KMS-11 (cell line): ENCODE data around the gene RFX8.

Experiments
- H2AFZ ChIP-seq: fragments of 200-600 bp; sonication (generic); 2 replicates; pipeline ENCODE4 v1.6.1; 2016; ENCODE audit warnings: antibody characterized with exemption, mixed run types, low read depth
- H3K27ac ChIP-seq: fragments of 200-600 bp; sonication (generic); 2 replicates; pipeline ENCODE4 v1.6.1; 2016; ENCODE audit warnings: mild to moderate bottlenecking, mixed run types
- H3K27me3 ChIP-seq: fragments of 200-600 bp; sonication (generic); 2 replicates; pipeline ENCODE4 v1.6.1; 2017; ENCODE audit warnings: mild to moderate bottlenecking, low read depth, mixed run types, moderate library complexity; ENCODE audit not compliant: insufficient read depth
- H3K36me3 ChIP-seq: fragments of 200-600 bp; sonication (generic); 2 replicates; pipeline ENCODE4 v1.6.1; 2017; ENCODE audit warnings: mild to moderate bottlenecking, mixed run types; ENCODE audit not compliant: insufficient read depth
- H3K4me1 ChIP-seq: fragments of 200-600 bp; sonication (generic); 2 replicates; pipeline ENCODE4 v1.6.1; 2016; ENCODE audit warnings: mild to moderate bottlenecking, low read depth, mixed run types; ENCODE audit not compliant: poor library complexity, severe bottlenecking
- H3K4me2 ChIP-seq: fragments of 200-600 bp; sonication (generic); 2 replicates; pipeline ENCODE4 v1.7.0; 2016; ENCODE audit warnings: mild to moderate bottlenecking, mixed run types
- H3K4me3 ChIP-seq: fragments of 200-600 bp; sonication (generic); IDR thresholded peaks from 2 replicates; pipeline ENCODE4 v1.6.1; 2017; ENCODE audit warnings: low read depth, low read length, mixed read lengths; ENCODE audit not compliant: insufficient read depth
- H3K79me2 ChIP-seq: fragments of 200-600 bp; sonication (generic); 2 replicates; pipeline ENCODE4 v1.6.1; 2016; ENCODE audit warnings: low read depth, mixed run types; ENCODE audit not compliant: insufficient read depth
- H3K9ac ChIP-seq: fragments of 200-600 bp; sonication (generic); 2 replicates; pipeline ENCODE4 v1.6.1; 2016; ENCODE audit warnings: mild to moderate bottlenecking, mixed run types
- H4K20me1 ChIP-seq: fragments of 200-600 bp; sonication (generic); 2 replicates; pipeline ENCODE4 v1.6.1; 2016; ENCODE audit warnings: mild to moderate bottlenecking, mixed run types; ENCODE audit not compliant: insufficient read depth
- CTCF ChIP-seq: fragments of 200-600 bp; sonication (generic); conservative IDR thresholded peaks from 2 replicates; pipeline ENCODE4 v1.6.1; 2017; ENCODE audit warnings: low read depth, mild to moderate bottlenecking, antibody characterized with exemption, low read length, moderate library complexity, mixed read lengths

Gene RFX8

GRCh38 chr2:101362777-101363176 is 112.1 kb downstream of the RFX8 start:
- Histone ChIP-seq H3K27me3 (no peaks in the 10 kb centered on the region), H3K79me2 (no peaks in the 10 kb centered on the region), H3K4me1 (no peaks in the 10 kb centered on the region), H3K4me3 (no peak overlapping the region), H2AFZ (no peak overlapping the region), H4K20me1 (no peaks in the 10 kb centered on the region), H3K9ac (no peak overlapping the region), H3K27ac (no peak overlapping the region), H3K36me3 (no peaks in the 10 kb centered on the region), H3K4me2 (no peak overlapping the region)
- TF ChIP-seq CTCF = no peak

GRCh38 chr2:101362316-101362715 is 112.6 kb downstream of the RFX8 start:
- H3K4me2 ChIP-seq = no peak overlapping the region
- H2AFZ ChIP-seq = no peak overlapping the region
- no peak for TF ChIP-seq CTCF

GRCh38 chr2:101361522-101361921 is 113.4 kb downstream of the RFX8 start:
- Histone ChIP-seq H3K36me3 (no peaks in the 10 kb centered on the region), H3K79me2 (no peaks in the 10 kb centered on the region), H2AFZ (no peak overlapping the region), H3K9ac (no peak overlapping the region), H3K4me1 (no peaks in the 10 kb centered on the region), H3K27me3 (no peaks in the 10 kb centered on the region), H3K4me3 (no peak overlapping the region), H4K20me1 (no peaks in the 10 kb centered on the region), H3K27ac (no peak overlapping the region), H3K4me2 (no peak overlapping the region)
- TF ChIP-seq CTCF = no peak

More at GRCh38 chr2:101362316-101362715, 112.6 kb downstream of the RFX8 start:
- no peaks in the 10 kb centered on the region for H3K4me1 ChIP-seq
- H3K9ac ChIP-seq = no peak overlapping the region
- H3K79me2 ChIP-seq = no peaks in the 10 kb centered on the region
- no peak overlapping the region for H3K27ac ChIP-seq
- H3K27me3 ChIP-seq = no peaks in the 10 kb centered on the region
- H4K20me1 ChIP-seq = no peaks in the 10 kb centered on the region
- no peaks in the 10 kb centered on the region for H3K36me3 ChIP-seq
- H3K4me3 ChIP-seq = no peak overlapping the region

GRCh38 chr2:101361121-101361520 is 113.8 kb downstream of the RFX8 start:
- Histone ChIP-seq H3K4me3 (no peak overlapping the region), H3K9ac (no peak overlapping the region), H2AFZ (no peak overlapping the region), H3K27ac (no peak overlapping the region), H3K27me3 (no peaks in the 10 kb centered on the region), H3K4me2 (no peak overlapping the region), H4K20me1 (no peaks in the 10 kb centered on the region), H3K36me3 (no peaks in the 10 kb centered on the region), H3K4me1 (no peaks in the 10 kb centered on the region), H3K79me2 (no peaks in the 10 kb centered on the region)
- no peak for TF ChIP-seq CTCF
